H9 (cell line): ENCODE data around the gene LIMA1. TPM values are rescaled to one million over a fixed set of nuclear protein-coding genes. Genes with fewer than 3 reads are reported as not detected.

Source experiments
- DNase-seq: peaks from one replicate; pipeline ENCODE4 v3.0.0-alpha.2; 2017
- H2AFZ ChIP-seq: one replicate; pipeline ENCODE4 v1.6.1; 2013; ENCODE audit warnings: mild to moderate bottlenecking, low read length, control low read depth, moderate library complexity
- H2AK5ac ChIP-seq: 2 replicates; pipeline ENCODE4 v1.6.1; 2013; ENCODE audit warnings: low read length, control low read depth, mixed read lengths; ENCODE audit not compliant: insufficient read length
- H2BK120ac ChIP-seq: one replicate; pipeline ENCODE4 v1.6.1; 2013; ENCODE audit warnings: low read depth, mild to moderate bottlenecking, low read length, control low read depth, inconsistent platforms; ENCODE audit not compliant: poor library complexity, severe bottlenecking
- H2BK12ac ChIP-seq: 2 replicates; pipeline ENCODE4 v1.6.1; 2013; ENCODE audit warnings: low read length, control low read depth, mixed read lengths, low read depth; ENCODE audit not compliant: insufficient read length
- H2BK15ac ChIP-seq: 2 replicates; pipeline ENCODE4 v1.6.1; 2013; ENCODE audit warnings: low read depth, low read length, control low read depth
- H2BK20ac ChIP-seq: one replicate; pipeline ENCODE4 v1.6.1; 2013; ENCODE audit warnings: low read depth, mild to moderate bottlenecking, low read length, control low read depth, inconsistent platforms; ENCODE audit not compliant: poor library complexity, severe bottlenecking
- H2BK5ac ChIP-seq: 2 replicates; pipeline ENCODE4 v1.6.1; 2013; ENCODE audit warnings: low read length, control low read depth, mixed read lengths; ENCODE audit not compliant: insufficient read length
- H3K14ac ChIP-seq: 2 replicates; pipeline ENCODE4 v1.6.1; 2013; ENCODE audit warnings: low read length, control low read depth; ENCODE audit not compliant: insufficient read depth
- H3K18ac ChIP-seq: 2 replicates; pipeline ENCODE4 v1.6.1; 2013; ENCODE audit warnings: low read depth, mild to moderate bottlenecking, mixed read lengths, low read length, control low read depth; ENCODE audit not compliant: insufficient read length
- H3K23ac ChIP-seq: 2 replicates; pipeline ENCODE4 v1.6.1; 2013; ENCODE audit warnings: low read length, control low read depth, mixed read lengths, low read depth; ENCODE audit not compliant: insufficient read length
- H3K23me2 ChIP-seq: 2 replicates; pipeline ENCODE4 v1.6.1; 2013; ENCODE audit warnings: low read depth, mild to moderate bottlenecking, mixed read lengths, low read length, control low read depth; ENCODE audit not compliant: insufficient read length, poor library complexity, severe bottlenecking
- H3K27ac ChIP-seq: 2 replicates; pipeline ENCODE4 v1.5.1; 2013; ENCODE audit warnings: low read length, control low read depth, mixed read lengths, low read depth; ENCODE audit not compliant: insufficient read length
- H3K27me3 ChIP-seq: 2 replicates; pipeline ENCODE4 v1.6.1; 2013; ENCODE audit warnings: low read length, control low read depth, inconsistent platforms; ENCODE audit not compliant: insufficient read depth
- H3K4ac ChIP-seq: 2 replicates; pipeline ENCODE4 v1.6.1; 2013; ENCODE audit warnings: low read depth, mild to moderate bottlenecking, control low read depth, inconsistent platforms, low read length, moderate library complexity
- H3K4me1 ChIP-seq: 2 replicates; pipeline ENCODE4 v1.6.1; 2013; ENCODE audit warnings: low read length, control low read depth, inconsistent platforms; ENCODE audit not compliant: insufficient read depth
- H3K4me2 ChIP-seq: 2 replicates; pipeline ENCODE4 v1.6.1; 2013; ENCODE audit warnings: low read length, control low read depth, mixed read lengths; ENCODE audit not compliant: insufficient read length, insufficient read depth
- H3K56ac ChIP-seq: 2 replicates; pipeline ENCODE4 v1.6.1; 2013; ENCODE audit warnings: low read depth, mild to moderate bottlenecking, mixed read lengths, low read length, control low read depth; ENCODE audit not compliant: insufficient read length
- H3K79me1 ChIP-seq: 2 replicates; pipeline ENCODE4 v1.6.1; 2013; ENCODE audit warnings: low read depth, mild to moderate bottlenecking, moderate library complexity, low read length, control low read depth, inconsistent platforms; ENCODE audit not compliant: insufficient read depth, poor library complexity, severe bottlenecking
- H3K79me2 ChIP-seq: 2 replicates; pipeline ENCODE4 v1.6.1; 2013; ENCODE audit warnings: low read length, control low read depth, inconsistent platforms; ENCODE audit not compliant: insufficient read depth
- H3K9ac ChIP-seq: 2 replicates; pipeline ENCODE4 v1.6.1; 2013; ENCODE audit warnings: low read length, control low read depth, mixed read lengths; ENCODE audit not compliant: insufficient read length; ENCODE audit errors: extremely low read depth
- H3K9me3 ChIP-seq: one replicate; pipeline ENCODE4 v1.6.1; 2013; ENCODE audit warnings: low read depth, low read length, inconsistent platforms; ENCODE audit not compliant: control insufficient read depth
- H3T11ph ChIP-seq: one replicate; pipeline ENCODE4 v1.6.1; 2013; ENCODE audit warnings: mild to moderate bottlenecking, low read length, control low read depth, inconsistent platforms
- H4K20me1 ChIP-seq: one replicate; pipeline ENCODE4 v1.6.1; 2013; ENCODE audit not compliant: control insufficient read depth, insufficient read length, insufficient read depth
- H4K5ac ChIP-seq: 2 replicates; pipeline ENCODE4 v1.6.1; 2013; ENCODE audit warnings: low read depth, mild to moderate bottlenecking, mixed read lengths, low read length, control low read depth; ENCODE audit not compliant: insufficient read length
- H4K8ac ChIP-seq: replicated peaks from 2 replicates; pipeline ENCODE4 v1.6.1; 2013; ENCODE audit warnings: low read length, control low read depth, mixed read lengths, low read depth; ENCODE audit not compliant: insufficient read length
- H4K91ac ChIP-seq: 2 replicates; pipeline ENCODE4 v1.6.1; 2013; ENCODE audit warnings: low read depth, mild to moderate bottlenecking, moderate library complexity, mixed read lengths, low read length, control low read depth; ENCODE audit not compliant: insufficient read length
- H3K27ac Mint-ChIP-seq, 3 experiments: 2 replicates in 2 of 3; 3 replicates in 1 of 3; pipeline ENCODE4 v1.8.0; 2020 to 2021; ENCODE audit warnings: mixed read lengths in 3 of 3, mild to moderate bottlenecking in 1 of 3, moderate library complexity in 1 of 3
- H3K27me3 Mint-ChIP-seq: 2 replicates; pipeline ENCODE4 v1.8.0; 2021; ENCODE audit warnings: low read depth, mild to moderate bottlenecking, moderate library complexity, mixed read lengths
- H3K36me3 Mint-ChIP-seq, 3 experiments: 2 replicates in 2 of 3; 3 replicates in 1 of 3; pipeline ENCODE4 v1.8.0; 2020 to 2021; ENCODE audit warnings: low read depth in 3 of 3, mixed read lengths in 3 of 3; ENCODE audit not compliant: insufficient read depth in 1 of 3
- H3K4me1 Mint-ChIP-seq, 2 experiments: 2 replicates each; pipeline ENCODE4 v1.8.0; 2020; ENCODE audit warnings: mixed read lengths in 2 of 2
- H3K4me3 Mint-ChIP-seq, 2 experiments: 2 replicates in 1 of 2; 3 replicates in 1 of 2; pipeline ENCODE4 v1.8.0; 2020 to 2021; ENCODE audit warnings: mild to moderate bottlenecking in 2 of 2, mixed read lengths in 2 of 2, moderate library complexity in 1 of 2
- H3K9me3 Mint-ChIP-seq, 2 experiments: 2 replicates in 1 of 2; 3 replicates in 1 of 2; pipeline ENCODE4 v1.8.0; 2020; ENCODE audit warnings: mild to moderate bottlenecking in 2 of 2, mixed read lengths in 2 of 2, moderate library complexity in 1 of 2
- WGBS: extraction: QIAGEN DNeasy Blood & Tissue Kit; methylation state at CpG from one replicate; pipeline ENCODE4 v1.1.7; 2013; ENCODE audit warnings: missing lambda C conversion rate, low lambda C conversion rate, mixed read lengths; ENCODE audit not compliant: insufficient read length; ENCODE audit errors: extremely low coverage; 5-methylcytosine and 5-hydroxymethylcytosine counted together
- total RNA-seq: library from RNA; stranded (reverse); gene quantifications from 2 replicates; pipeline ENCODE4 v1.2.1, GENCODE V29; 2021
- TF ChIP-seq, protein P1 (sequence below): fragments of 200-600 bp; sonication (generic); conservative IDR thresholded peaks from 3 replicates; pipeline ENCODE4 v1.8.0; 2021; ENCODE audit warnings: antibody characterized with exemption, mild to moderate bottlenecking

Gene LIMA1
- total RNA-seq, 1 experiment from 2014 or later: 40.8 TPM

DNA sequence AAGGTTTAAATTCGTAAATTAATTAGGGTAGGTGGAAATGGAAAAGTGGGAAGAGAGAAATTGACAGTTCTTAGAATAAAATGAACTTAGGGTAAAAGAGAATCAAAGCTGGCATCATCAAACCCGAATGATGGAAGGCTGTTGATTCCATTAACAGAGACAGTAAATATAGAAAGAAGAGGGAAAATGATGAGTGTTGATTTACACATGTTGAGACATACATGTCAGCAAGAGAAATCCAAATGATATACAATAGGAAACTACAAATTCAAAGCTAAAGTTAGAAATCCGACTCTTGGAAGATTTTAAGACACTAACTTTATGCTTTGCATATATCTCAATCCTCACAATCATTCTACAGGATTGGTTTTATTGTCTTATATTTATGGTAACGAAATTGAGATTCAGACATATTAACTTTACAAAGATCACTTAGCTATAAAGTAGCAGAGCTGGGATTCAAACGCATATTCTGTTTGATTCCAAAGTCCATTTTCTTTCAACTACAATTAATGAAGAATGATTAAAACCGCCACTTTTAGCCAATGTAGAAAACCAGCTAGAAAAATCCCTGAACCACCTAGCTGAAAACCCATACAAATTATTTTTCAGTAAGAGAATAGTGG lies 30.2 kb downstream of the LIMA1 start:
- no peaks in the 10 kb centered on the region for H3K9me3 Mint-ChIP-seq
- no peak overlapping the region for H4K91ac ChIP-seq
- no peak overlapping the region for H2AFZ ChIP-seq
- 100% methylated on average over 1 of the region's 6 CpGs for WGBS
- H3K4me1 Mint-ChIP-seq: peaks cover 3 to 6% of the 10 kb centered on the region in 2 experiments; a peak in 2 of 4 replicates
- no peak overlapping the region for H2BK15ac ChIP-seq
- H3K79me1 ChIP-seq: no peaks in the 10 kb centered on the region
- no peaks in the 10 kb centered on the region for H3K27me3 Mint-ChIP-seq
- H4K20me1 ChIP-seq: no peaks in the 10 kb centered on the region
- no peak overlapping the region for H3K9ac ChIP-seq
- no peak overlapping the region for H3K56ac ChIP-seq
- no peaks in the 10 kb centered on the region for H3K4me1 ChIP-seq
- H3K4me2 ChIP-seq: no peak overlapping the region
- no peak overlapping the region for H2BK5ac ChIP-seq
- H3K23ac ChIP-seq: no peak overlapping the region
- H3K27ac Mint-ChIP-seq: no peak overlapping the region
- H4K5ac ChIP-seq: no peak overlapping the region
- H3K9me3 ChIP-seq: no peaks in the 10 kb centered on the region
- no peaks in the 10 kb centered on the region for H3K79me2 ChIP-seq
- H2BK20ac ChIP-seq: no peak overlapping the region
- no peak overlapping the region for H3K14ac ChIP-seq
- no peak overlapping the region for H3T11ph ChIP-seq
- no peak overlapping the region for H3K18ac ChIP-seq
- no peak overlapping the region for H3K27ac ChIP-seq
- H2BK12ac ChIP-seq: no peak overlapping the region
- H3K23me2 ChIP-seq: no peaks in the 10 kb centered on the region
- no peak for DNase-seq
- H3K4me3 Mint-ChIP-seq: no peak overlapping the region
- H2AK5ac ChIP-seq: no peak overlapping the region
- H2BK120ac ChIP-seq: no peak overlapping the region
- H3K36me3 Mint-ChIP-seq: no peaks in the 10 kb centered on the region
- H3K27me3 ChIP-seq: no peaks in the 10 kb centered on the region
- H3K4ac ChIP-seq: no peak overlapping the region
- no peak overlapping the region for H4K8ac ChIP-seq
- TF ChIP-seq, protein P1, sequence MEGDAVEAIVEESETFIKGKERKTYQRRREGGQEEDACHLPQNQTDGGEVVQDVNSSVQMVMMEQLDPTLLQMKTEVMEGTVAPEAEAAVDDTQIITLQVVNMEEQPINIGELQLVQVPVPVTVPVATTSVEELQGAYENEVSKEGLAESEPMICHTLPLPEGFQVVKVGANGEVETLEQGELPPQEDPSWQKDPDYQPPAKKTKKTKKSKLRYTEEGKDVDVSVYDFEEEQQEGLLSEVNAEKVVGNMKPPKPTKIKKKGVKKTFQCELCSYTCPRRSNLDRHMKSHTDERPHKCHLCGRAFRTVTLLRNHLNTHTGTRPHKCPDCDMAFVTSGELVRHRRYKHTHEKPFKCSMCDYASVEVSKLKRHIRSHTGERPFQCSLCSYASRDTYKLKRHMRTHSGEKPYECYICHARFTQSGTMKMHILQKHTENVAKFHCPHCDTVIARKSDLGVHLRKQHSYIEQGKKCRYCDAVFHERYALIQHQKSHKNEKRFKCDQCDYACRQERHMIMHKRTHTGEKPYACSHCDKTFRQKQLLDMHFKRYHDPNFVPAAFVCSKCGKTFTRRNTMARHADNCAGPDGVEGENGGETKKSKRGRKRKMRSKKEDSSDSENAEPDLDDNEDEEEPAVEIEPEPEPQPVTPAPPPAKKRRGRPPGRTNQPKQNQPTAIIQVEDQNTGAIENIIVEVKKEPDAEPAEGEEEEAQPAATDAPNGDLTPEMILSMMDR: no peak
